Skeletal muscle tissue (tissue), 4 donors: ENCODE data around the gene FHIT. TPM values are rescaled to one million over a fixed set of nuclear protein-coding genes. Genes with fewer than 3 reads are reported as not detected.

ENCODE experiments used
- H3K27ac ChIP-seq: one replicate; pipeline ENCODE4 v1.7.0; 2013; ENCODE audit warnings: mild to moderate bottlenecking, low read depth, low read length, inconsistent platforms
- H3K27me3 ChIP-seq, 3 donors: one replicate each; pipeline ENCODE4 v1.7.0; 2013; ENCODE audit warnings: low read length in 3 of 3; ENCODE audit not compliant: control insufficient read depth in 3 of 3, insufficient read depth in 3 of 3
- H3K36me3 ChIP-seq, 3 donors: one replicate each; pipeline ENCODE4 v1.7.0; 2013; ENCODE audit warnings: low read length in 3 of 3; ENCODE audit not compliant: control insufficient read depth in 3 of 3, insufficient read depth in 3 of 3
- H3K4me1 ChIP-seq, 3 donors: one replicate each; pipeline ENCODE4 v1.7.0; 2013; ENCODE audit warnings: low read length in 3 of 3, mild to moderate bottlenecking in 3 of 3; ENCODE audit not compliant: control insufficient read depth in 3 of 3, insufficient read depth in 3 of 3
- H3K4me3 ChIP-seq, 3 donors: one replicate each; pipeline ENCODE4 v1.7.0; 2013; ENCODE audit warnings: low read length in 3 of 3
- H3K9ac ChIP-seq, 3 donors: one replicate each; pipeline ENCODE4 v1.7.0; 2013; ENCODE audit warnings: low read length in 3 of 3, mild to moderate bottlenecking in 3 of 3, moderate library complexity in 2 of 3, low read depth in 1 of 3
- H3K9me3 ChIP-seq, 3 donors: one replicate each; pipeline ENCODE4 v1.7.0; 2013; ENCODE audit warnings: low read length in 3 of 3; ENCODE audit not compliant: control insufficient read depth in 3 of 3
- total RNA-seq: library from RNA; depleted of rRNA; stranded (reverse); fragments of >200 nt; gene quantifications from one replicate; pipeline ENCODE4 v1.2.3, GENCODE V29; 2014
- donor health status: Osteomylitis.

The FHIT gene
- total RNA-seq, 1 donor from 2014 or later = 4.2 TPM

- Histone ChIP-seq H3K9ac (no peak overlapping the region), H3K4me1 (no peaks in the 10 kb centered on the region), H3K27me3 (no peaks in the 10 kb centered on the region), H3K27ac (no peak overlapping the region), H3K9me3 (no peaks in the 10 kb centered on the region), H3K36me3 (no peaks in the 10 kb centered on the region), H3K4me3 (no peak overlapping the region)
These were observed 315.5 kb downstream of the FHIT start for GRCh38 chr3:60935709-60936108.

GRCh38 chr3:60933824-60934223 is 317.4 kb downstream of the FHIT start:
- Histone ChIP-seq H3K27me3 (no peaks in the 10 kb centered on the region), H3K4me3 (no peak overlapping the region), H3K9me3 (no peaks in the 10 kb centered on the region), H3K9ac (no peak overlapping the region), H3K27ac (no peak overlapping the region), H3K36me3 (no peaks in the 10 kb centered on the region), H3K4me1 (no peaks in the 10 kb centered on the region)

DNA sequence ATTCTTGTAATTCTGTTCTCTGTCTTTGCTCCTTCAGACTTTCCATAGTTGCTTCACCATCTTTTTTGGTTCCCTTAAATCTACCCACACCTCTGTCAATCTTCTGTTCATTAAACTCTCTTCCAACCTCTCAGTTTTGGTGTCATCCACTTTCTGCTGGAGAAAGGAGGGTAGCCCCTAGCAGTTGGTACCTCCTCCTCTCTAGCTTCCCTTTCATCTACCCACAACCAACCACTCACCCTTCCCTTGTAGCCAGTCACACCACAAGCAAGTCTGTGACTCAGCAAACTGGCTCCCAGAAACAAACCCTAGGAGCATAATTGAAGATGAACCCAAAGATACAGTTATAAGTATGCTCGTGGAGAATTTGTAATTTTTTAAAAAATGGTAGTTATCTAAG is 318.6 kb downstream of the FHIT start:
- H3K4me1 ChIP-seq = no peaks in the 10 kb centered on the region

DNA sequence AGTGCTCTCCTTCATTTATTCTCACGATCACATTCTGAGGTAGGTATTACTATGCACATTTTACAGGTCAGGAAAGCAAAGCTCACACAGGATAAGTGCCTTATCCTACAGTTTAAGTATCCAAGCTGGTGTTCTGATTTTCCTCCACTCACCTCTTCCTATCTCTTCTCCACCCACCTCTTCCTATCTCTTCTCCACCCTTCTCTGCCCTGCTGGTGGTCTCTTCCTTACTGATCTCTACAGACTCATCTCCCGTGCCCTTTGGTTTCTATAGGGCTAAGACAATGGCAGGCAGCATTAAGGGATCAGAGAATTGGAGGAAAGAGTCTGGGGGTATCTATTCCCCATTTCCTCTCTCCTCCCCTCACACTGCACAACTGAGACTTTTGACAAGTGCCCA is 319.1 kb downstream of the FHIT start:
- no peak overlapping the region for H3K9ac ChIP-seq
- no peak overlapping the region for H3K4me3 ChIP-seq
- no peaks in the 10 kb centered on the region for H3K9me3 ChIP-seq
- H3K36me3 ChIP-seq = no peaks in the 10 kb centered on the region
- no peak overlapping the region for H3K27ac ChIP-seq
- no peaks in the 10 kb centered on the region for H3K27me3 ChIP-seq
- no peaks in the 10 kb centered on the region for H3K4me1 ChIP-seq

More for the DNA sequence above, 318.6 kb downstream of the FHIT start:
- H3K4me3 ChIP-seq = no peak overlapping the region
- no peaks in the 10 kb centered on the region for H3K36me3 ChIP-seq
- H3K27ac ChIP-seq = no peak overlapping the region
- H3K9me3 ChIP-seq = no peaks in the 10 kb centered on the region
- H3K27me3 ChIP-seq = no peaks in the 10 kb centered on the region
- no peak overlapping the region for H3K9ac ChIP-seq

GRCh38 chr3:60931452-60931851 is 319.8 kb downstream of the FHIT start:
- no peaks in the 10 kb centered on the region for H3K9me3 ChIP-seq
- no peaks in the 10 kb centered on the region for H3K27me3 ChIP-seq
- no peak overlapping the region for H3K27ac ChIP-seq
- H3K4me1 ChIP-seq = no peaks in the 10 kb centered on the region
- H3K36me3 ChIP-seq = no peaks in the 10 kb centered on the region
- H3K9ac ChIP-seq = no peak overlapping the region
- no peak overlapping the region for H3K4me3 ChIP-seq

DNA sequence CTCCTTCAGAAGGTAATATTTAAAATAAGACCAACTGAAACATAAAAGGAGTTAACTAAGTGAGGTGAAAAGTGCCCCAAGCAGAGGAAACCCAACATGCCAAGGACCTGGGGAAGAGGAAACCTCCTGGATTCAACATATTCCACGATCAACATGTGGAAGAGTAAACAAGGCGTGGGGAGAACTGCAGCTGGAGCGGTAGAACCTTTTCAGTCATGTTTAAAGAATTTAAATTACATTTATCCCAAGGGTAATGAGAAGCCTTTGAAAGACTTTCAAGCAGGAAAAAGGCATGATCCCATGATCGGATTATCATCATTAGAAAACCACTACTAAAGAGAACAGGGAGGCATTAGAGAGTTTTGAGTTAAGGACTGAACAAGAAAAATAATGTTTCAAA is 330.7 kb downstream of the FHIT start:
- H3K4me1 ChIP-seq = no peaks in the 10 kb centered on the region

GRCh38 chr3:60919296-60919695 is 332.0 kb downstream of the FHIT start:
- Histone ChIP-seq H3K4me3 (no peak overlapping the region), H3K4me1 (no peaks in the 10 kb centered on the region), H3K27me3 (no peaks in the 10 kb centered on the region), H3K27ac (no peak overlapping the region), H3K36me3 (no peaks in the 10 kb centered on the region), H3K9ac (no peak overlapping the region), H3K9me3 (no peaks in the 10 kb centered on the region)

More for the DNA sequence above, 330.7 kb downstream of the FHIT start:
- H3K27me3 ChIP-seq = no peaks in the 10 kb centered on the region
- no peak overlapping the region for H3K4me3 ChIP-seq
- H3K9me3 ChIP-seq = no peaks in the 10 kb centered on the region
- no peaks in the 10 kb centered on the region for H3K36me3 ChIP-seq
- no peak overlapping the region for H3K27ac ChIP-seq
- no peak overlapping the region for H3K9ac ChIP-seq

DNA sequence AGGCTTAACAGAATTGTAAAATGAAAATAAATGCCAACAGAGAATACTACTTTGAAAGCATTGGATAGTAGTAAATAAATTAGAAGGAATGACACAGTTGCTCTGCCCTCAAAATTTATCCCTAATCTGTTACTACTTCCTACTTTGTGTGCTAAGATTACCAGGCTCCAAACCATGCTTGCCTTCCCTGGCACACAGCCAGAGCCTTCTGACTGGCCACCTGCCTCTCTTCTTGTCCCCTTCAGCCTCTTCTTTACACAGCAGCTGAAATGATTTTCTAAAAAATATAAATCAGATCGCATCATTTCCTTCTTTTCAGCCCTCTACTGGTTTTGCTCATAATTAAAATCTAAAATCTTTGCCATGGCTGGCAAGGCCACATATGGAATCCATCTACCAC is 334.1 kb downstream of the FHIT start:
- Histone ChIP-seq H3K9me3 (no peaks in the 10 kb centered on the region), H3K9ac (no peak overlapping the region), H3K4me1 (no peaks in the 10 kb centered on the region), H3K27ac (no peak overlapping the region), H3K36me3 (no peaks in the 10 kb centered on the region), H3K27me3 (no peaks in the 10 kb centered on the region), H3K4me3 (no peak overlapping the region)

- no peaks in the 10 kb centered on the region for H3K4me1 ChIP-seq
- no peak overlapping the region for H3K4me3 ChIP-seq
These were observed 334.7 kb downstream of the FHIT start for GRCh38 chr3:60916546-60916945.

DNA sequence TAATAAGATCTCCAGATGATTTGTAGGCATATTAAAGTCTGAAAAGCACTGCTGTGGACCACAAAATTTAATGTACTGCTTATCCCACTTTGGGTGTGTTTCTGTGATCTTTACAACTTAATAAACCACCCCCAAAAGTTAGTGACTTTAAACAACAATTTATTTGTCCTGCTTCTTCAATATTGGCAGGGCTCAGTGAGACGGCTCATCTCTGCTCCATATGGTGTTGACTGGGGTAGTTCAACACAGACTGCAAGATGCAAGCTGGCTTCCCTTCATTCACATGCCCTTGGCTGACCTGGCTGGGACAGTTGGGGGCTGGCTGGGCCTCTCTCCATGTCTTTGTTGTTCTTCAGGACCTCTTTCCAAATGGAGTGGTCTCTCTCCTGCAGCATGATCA is 337.8 kb downstream of the FHIT start:
- no peaks in the 10 kb centered on the region for H3K9me3 ChIP-seq
- no peak overlapping the region for H3K27ac ChIP-seq
- no peak overlapping the region for H3K9ac ChIP-seq
- no peaks in the 10 kb centered on the region for H3K27me3 ChIP-seq
- no peak overlapping the region for H3K4me3 ChIP-seq
- no peaks in the 10 kb centered on the region for H3K4me1 ChIP-seq
- H3K36me3 ChIP-seq = no peaks in the 10 kb centered on the region

More at GRCh38 chr3:60916546-60916945, 334.7 kb downstream of the FHIT start:
- H3K9ac ChIP-seq = no peak overlapping the region
- H3K27me3 ChIP-seq = no peaks in the 10 kb centered on the region
- H3K36me3 ChIP-seq = no peaks in the 10 kb centered on the region
- H3K9me3 ChIP-seq = no peaks in the 10 kb centered on the region
- H3K27ac ChIP-seq = no peak overlapping the region

- Histone ChIP-seq H3K27ac (no peak overlapping the region), H3K27me3 (no peaks in the 10 kb centered on the region), H3K9me3 (no peaks in the 10 kb centered on the region), H3K36me3 (no peaks in the 10 kb centered on the region), H3K4me1 (no peaks in the 10 kb centered on the region), H3K9ac (no peak overlapping the region), H3K4me3 (no peak overlapping the region)
These were observed 338.4 kb downstream of the FHIT start for GRCh38 chr3:60912876-60913275.
